ENCODE results near the gene FOXP1. TPM values are rescaled to one million over a fixed set of nuclear protein-coding genes. Genes with fewer than 3 reads are reported as not detected.

Gene FOXP1
- total and polyA plus RNA-seq, 2 of the 13 experiments (the other 11 are each of a cell fraction or from before 2014, with no cell fraction given) = 40.4 to 59.0 TPM

DNA sequence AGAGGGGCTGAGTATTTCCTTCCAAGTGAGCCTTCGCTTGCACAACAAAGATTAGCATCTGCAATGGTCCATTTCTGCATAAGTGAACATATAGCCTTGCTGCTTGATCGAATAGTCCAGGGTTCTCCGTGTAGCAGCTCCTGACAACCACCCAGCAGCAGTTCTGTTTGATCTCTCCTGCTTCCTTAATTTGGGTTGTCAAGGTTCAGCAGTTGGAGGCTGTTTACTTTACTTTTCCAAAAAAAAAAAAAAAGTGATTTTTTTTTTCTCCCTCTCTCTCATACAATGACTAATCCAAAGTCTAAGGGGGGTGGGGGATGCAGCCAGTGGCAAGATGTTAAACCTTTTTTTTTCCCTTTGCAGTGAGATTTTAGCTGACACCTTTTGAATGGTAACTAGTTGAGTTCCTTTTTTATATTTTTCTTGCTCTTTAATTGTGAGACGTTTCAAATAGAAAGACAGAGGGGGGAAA is 3.6 kb downstream of the FOXP1 start (continued):
- TF ChIP-seq, protein P1, sequence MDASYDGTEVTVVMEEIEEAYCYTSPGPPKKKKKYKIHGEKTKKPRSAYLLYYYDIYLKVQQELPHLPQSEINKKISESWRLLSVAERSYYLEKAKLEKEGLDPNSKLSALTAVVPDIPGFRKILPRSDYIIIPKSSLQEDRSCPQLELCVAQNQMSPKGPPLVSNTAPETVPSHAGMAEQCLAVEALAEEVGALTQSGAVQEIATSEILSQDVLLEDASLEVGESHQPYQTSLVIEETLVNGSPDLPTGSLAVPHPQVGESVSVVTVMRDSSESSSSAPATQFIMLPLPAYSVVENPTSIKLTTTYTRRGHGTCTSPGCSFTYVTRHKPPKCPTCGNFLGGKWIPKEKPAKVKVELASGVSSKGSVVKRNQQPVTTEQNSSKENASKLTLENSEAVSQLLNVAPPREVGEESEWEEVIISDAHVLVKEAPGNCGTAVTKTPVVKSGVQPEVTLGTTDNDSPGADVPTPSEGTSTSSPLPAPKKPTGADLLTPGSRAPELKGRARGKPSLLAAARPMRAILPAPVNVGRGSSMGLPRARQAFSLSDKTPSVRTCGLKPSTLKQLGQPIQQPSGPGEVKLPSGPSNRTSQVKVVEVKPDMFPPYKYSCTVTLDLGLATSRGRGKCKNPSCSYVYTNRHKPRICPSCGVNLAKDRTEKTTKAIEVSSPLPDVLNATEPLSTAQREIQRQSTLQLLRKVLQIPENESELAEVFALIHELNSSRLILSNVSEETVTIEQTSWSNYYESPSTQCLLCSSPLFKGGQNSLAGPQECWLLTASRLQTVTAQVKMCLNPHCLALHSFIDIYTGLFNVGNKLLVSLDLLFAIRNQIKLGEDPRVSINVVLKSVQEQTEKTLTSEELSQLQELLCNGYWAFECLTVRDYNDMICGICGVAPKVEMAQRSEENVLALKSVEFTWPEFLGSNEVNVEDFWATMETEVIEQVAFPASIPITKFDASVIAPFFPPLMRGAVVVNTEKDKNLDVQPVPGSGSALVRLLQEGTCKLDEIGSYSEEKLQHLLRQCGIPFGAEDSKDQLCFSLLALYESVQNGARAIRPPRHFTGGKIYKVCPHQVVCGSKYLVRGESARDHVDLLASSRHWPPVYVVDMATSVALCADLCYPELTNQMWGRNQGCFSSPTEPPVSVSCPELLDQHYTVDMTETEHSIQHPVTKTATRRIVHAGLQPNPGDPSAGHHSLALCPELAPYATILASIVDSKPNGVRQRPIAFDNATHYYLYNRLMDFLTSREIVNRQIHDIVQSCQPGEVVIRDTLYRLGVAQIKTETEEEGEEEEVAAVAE (CRISPR knock-in tag; IDR thresholded peaks at IDR 0.05; ENCODE audit: borderline replicate concordance) = no peak
- TF ChIP-seq, protein P2, sequence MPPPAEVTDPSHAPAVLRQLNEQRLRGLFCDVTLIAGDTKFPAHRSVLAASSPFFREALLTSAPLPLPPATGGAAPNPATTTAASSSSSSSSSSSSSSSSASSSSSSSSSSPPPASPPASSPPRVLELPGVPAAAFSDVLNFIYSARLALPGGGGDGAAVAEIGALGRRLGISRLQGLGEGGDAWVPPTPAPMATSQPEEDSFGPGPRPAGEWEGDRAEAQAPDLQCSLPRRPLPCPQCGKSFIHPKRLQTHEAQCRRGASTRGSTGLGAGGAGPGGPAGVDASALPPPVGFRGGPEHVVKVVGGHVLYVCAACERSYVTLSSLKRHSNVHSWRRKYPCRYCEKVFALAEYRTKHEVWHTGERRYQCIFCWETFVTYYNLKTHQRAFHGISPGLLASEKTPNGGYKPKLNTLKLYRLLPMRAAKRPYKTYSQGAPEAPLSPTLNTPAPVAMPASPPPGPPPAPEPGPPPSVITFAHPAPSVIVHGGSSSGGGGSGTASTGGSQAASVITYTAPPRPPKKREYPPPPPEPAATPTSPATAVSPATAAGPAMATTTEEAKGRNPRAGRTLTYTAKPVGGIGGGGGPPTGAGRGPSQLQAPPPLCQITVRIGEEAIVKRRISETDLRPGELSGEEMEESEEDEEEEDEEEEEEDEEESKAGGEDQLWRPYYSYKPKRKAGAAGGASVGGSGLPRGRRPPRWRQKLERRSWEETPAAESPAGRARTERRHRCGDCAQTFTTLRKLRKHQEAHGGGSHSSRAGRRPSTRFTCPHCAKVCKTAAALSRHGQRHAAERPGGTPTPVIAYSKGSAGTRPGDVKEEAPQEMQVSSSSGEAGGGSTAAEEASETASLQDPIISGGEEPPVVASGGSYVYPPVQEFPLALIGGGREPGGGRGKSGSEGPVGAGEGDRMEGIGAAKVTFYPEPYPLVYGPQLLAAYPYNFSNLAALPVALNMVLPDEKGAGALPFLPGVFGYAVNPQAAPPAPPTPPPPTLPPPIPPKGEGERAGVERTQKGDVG (CRISPR knock-in tag; IDR thresholded peaks at IDR 0.05; ENCODE audit: borderline replicate concordance) = no peak
- TF ChIP-seq JARID2 (CRISPR knock-in tag; IDR thresholded peaks at IDR 0.05; ENCODE audit: insufficient replicate concordance) = no peak
- no peak for TF ChIP-seq NFE2 (CRISPR knock-in tag; IDR thresholded peaks at IDR 0.05)
- no peak for TF ChIP-seq ZNF3 (CRISPR knock-in tag; IDR thresholded peaks at IDR 0.05)
- no peak for TF ChIP-seq ZNF543 (CRISPR knock-in tag; IDR thresholded peaks at IDR 0.05)
- no peak for TF ChIP-seq ZNF207 (IDR thresholded peaks at IDR 0.05; ENCODE audit: borderline replicate concordance)
- no peak for TF ChIP-seq TAF1 (CRISPR knock-in tag; IDR thresholded peaks at IDR 0.05)
- no peak for TF ChIP-seq ZNF12 (CRISPR knock-in tag; IDR thresholded peaks at IDR 0.05)
- TF ChIP-seq, protein P3, sequence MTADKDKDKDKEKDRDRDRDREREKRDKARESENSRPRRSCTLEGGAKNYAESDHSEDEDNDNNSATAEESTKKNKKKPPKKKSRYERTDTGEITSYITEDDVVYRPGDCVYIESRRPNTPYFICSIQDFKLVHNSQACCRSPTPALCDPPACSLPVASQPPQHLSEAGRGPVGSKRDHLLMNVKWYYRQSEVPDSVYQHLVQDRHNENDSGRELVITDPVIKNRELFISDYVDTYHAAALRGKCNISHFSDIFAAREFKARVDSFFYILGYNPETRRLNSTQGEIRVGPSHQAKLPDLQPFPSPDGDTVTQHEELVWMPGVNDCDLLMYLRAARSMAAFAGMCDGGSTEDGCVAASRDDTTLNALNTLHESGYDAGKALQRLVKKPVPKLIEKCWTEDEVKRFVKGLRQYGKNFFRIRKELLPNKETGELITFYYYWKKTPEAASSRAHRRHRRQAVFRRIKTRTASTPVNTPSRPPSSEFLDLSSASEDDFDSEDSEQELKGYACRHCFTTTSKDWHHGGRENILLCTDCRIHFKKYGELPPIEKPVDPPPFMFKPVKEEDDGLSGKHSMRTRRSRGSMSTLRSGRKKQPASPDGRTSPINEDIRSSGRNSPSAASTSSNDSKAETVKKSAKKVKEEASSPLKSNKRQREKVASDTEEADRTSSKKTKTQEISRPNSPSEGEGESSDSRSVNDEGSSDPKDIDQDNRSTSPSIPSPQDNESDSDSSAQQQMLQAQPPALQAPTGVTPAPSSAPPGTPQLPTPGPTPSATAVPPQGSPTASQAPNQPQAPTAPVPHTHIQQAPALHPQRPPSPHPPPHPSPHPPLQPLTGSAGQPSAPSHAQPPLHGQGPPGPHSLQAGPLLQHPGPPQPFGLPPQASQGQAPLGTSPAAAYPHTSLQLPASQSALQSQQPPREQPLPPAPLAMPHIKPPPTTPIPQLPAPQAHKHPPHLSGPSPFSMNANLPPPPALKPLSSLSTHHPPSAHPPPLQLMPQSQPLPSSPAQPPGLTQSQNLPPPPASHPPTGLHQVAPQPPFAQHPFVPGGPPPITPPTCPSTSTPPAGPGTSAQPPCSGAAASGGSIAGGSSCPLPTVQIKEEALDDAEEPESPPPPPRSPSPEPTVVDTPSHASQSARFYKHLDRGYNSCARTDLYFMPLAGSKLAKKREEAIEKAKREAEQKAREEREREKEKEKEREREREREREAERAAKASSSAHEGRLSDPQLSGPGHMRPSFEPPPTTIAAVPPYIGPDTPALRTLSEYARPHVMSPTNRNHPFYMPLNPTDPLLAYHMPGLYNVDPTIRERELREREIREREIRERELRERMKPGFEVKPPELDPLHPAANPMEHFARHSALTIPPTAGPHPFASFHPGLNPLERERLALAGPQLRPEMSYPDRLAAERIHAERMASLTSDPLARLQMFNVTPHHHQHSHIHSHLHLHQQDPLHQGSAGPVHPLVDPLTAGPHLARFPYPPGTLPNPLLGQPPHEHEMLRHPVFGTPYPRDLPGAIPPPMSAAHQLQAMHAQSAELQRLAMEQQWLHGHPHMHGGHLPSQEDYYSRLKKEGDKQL (CRISPR knock-in tag; IDR thresholded peaks at IDR 0.05; ENCODE audit: low read depth) = no peak
- no peak for TF ChIP-seq NKX3-1 (CRISPR knock-in tag; IDR thresholded peaks at IDR 0.05)
- TF ChIP-seq, protein P4, sequence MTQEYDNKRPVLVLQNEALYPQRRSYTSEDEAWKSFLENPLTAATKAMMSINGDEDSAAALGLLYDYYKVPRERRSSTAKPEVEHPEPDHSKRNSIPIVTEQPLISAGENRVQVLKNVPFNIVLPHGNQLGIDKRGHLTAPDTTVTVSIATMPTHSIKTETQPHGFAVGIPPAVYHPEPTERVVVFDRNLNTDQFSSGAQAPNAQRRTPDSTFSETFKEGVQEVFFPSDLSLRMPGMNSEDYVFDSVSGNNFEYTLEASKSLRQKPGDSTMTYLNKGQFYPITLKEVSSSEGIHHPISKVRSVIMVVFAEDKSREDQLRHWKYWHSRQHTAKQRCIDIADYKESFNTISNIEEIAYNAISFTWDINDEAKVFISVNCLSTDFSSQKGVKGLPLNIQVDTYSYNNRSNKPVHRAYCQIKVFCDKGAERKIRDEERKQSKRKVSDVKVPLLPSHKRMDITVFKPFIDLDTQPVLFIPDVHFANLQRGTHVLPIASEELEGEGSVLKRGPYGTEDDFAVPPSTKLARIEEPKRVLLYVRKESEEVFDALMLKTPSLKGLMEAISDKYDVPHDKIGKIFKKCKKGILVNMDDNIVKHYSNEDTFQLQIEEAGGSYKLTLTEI (CRISPR knock-in tag; conservative IDR thresholded peaks at IDR 0.05) = no peak
- no peak for TF ChIP-seq ZNF44 (CRISPR knock-in tag; IDR thresholded peaks at IDR 0.05)
- no peak for TF ChIP-seq ZNF672 (CRISPR knock-in tag; IDR thresholded peaks at IDR 0.05)
